Fibroblast of villous mesenchyme (primary cell): ENCODE measurements around the gene NEK4. TPM values are rescaled to one million over a fixed set of nuclear protein-coding genes. Genes with fewer than 3 reads are reported as not detected.

ENCODE experiments used
- DNase-seq: peaks from one replicate; pipeline ENCODE4 v3.0.0-alpha.2; 2010; ENCODE audit warnings: low read depth
- H3K4me3 ChIP-seq: 2 replicates; pipeline ENCODE4 v1.5.1; 2011; ENCODE audit warnings: low read depth, mild to moderate bottlenecking, low read length
- CTCF ChIP-seq: IDR thresholded peaks from 2 replicates; pipeline ENCODE4 v1.5.1; 2012; ENCODE audit warnings: low read depth, mild to moderate bottlenecking, low read length; ENCODE audit not compliant: insufficient read depth
- total RNA-seq: library from RNA; depleted of rRNA; stranded (reverse); fragments of >200 nt; gene quantifications from 2 replicates; pipeline ENCODE4 v1.2.3, GENCODE V29; 2012

Gene NEK4
- 28.1 and 33.2 TPM in 2 replicates for total RNA-seq

GRCh38 chr3:52770496-52771333 is at the start of gene NEK4:
Gene NEK4 (minus strand): TSS chr3:52770940. CDS start chr3:52770746, 194 bp downstream.
- peak; percentile 10 for TF ChIP-seq CTCF
- peak; percentile 86 for DNase-seq
- H3K4me3 ChIP-seq = peak within 1 kb of the TSS; percentile 93

- no peak for TF ChIP-seq CTCF
- H3K4me3 ChIP-seq = no peak overlapping the region
- DNase-seq = no peak
Observed at GRCh38 chr3:52819936-52820335, 49.2 kb upstream of the NEK4 start.

- no peak for TF ChIP-seq CTCF
- no peak overlapping the region for H3K4me3 ChIP-seq
- DNase-seq = no peak
Observed at GRCh38 chr3:52817860-52818259, 47.1 kb upstream of the NEK4 start.

DNA sequence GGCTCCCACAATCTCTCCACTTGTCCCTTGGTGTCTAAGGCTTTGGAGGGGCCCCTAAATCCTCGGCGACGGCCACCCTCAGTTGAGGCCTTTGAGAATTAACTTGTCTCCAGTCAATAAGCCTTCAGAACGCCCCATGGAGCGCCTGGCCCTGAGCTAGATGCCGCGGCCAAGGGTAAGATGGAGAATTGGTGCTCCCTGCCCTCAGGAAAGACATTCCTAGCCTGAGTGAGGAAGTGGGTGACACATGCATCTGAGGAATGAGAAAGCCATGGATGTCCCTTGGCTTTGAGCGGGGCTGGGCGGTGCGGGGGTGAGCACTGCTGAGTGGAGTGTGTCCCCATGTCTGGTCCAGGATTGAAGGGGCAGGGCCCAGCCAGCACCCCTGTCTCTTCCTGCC is 46.5 kb upstream of the NEK4 start:
- no peak overlapping the region for H3K4me3 ChIP-seq
- TF ChIP-seq CTCF = no peak
- no peak for DNase-seq

- no peak for DNase-seq
- TF ChIP-seq CTCF = no peak
- no peak overlapping the region for H3K4me3 ChIP-seq
Observed at GRCh38 chr3:52816654-52817053, 45.9 kb upstream of the NEK4 start.

DNA sequence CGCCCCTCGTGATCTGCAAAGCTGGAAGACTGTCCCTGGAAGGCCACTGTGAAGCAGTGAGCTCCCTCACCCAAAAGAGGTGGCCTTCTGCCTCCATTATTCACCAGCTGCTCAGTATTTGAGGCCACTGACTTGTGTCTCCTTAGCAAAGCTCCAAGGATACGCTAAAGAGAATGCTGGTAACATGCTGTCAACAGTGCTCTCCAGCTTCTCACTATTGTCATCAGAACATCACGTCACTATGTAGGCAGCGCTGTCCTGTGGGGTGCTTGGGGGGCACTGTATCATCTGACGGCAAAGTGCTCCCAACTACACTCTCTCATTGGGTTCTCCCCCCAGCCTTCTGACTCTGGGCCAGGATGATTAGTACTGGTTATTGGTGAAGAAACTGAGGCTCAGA is 45.5 kb upstream of the NEK4 start:
- no peak for TF ChIP-seq CTCF
- no peak for DNase-seq
- H3K4me3 ChIP-seq = no peak overlapping the region

DNA sequence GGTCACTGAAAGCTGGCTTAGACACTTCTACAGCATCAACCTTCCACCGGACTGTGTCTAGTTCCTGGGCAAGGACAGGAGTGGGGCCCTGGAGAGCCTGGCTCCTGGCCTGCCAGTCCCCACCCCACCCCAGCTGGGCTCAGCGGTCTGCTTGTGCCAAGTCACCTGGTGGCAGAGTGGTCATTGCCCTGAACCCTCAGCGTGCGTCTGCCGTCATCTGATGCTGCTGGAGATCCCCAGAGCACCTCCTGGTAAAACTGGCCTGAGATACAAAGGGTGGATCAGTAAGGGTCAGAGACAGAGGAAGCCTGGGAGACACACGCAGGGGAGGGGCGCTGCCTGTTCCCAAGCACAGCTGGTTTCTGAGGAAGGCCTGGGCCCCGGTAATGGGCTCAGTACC is 43.1 kb upstream of the NEK4 start:
- no peak overlapping the region for H3K4me3 ChIP-seq
- no peak for TF ChIP-seq CTCF
- DNase-seq = no peak
